Right lung (tissue), 5 donors: ENCODE results near the gene KRT82. TPM values are rescaled to one million over a fixed set of nuclear protein-coding genes. Genes with fewer than 3 reads are reported as not detected.
A peak's percentile ranks its signal among the peaks of the same experiment; 100 is the strongest.

Source experiments
- DNase-seq, 2 donors: peaks; one replicate each; pipeline ENCODE4 v3.0.0-alpha.2; 2013
- polyA plus RNA-seq, 5 donors: library from polyadenylated mRNA; unstranded; fragments of 120-200 nt; gene quantifications; one replicate each; pipeline versions ENCODE4 v1.2.1 to v1.2.3, GENCODE V29; 2013; ENCODE audit warnings: inconsistent platforms in 1 of 5, low replicate concordance in 1 of 5; ENCODE audit not compliant: insufficient read length in 5 of 5, insufficient read depth in 1 of 5

KRT82 gene
- polyA plus RNA-seq, 5 donors: not detected

GRCh38 chr12:52436000-52436827 lies 30.1 kb upstream of the KRT82 start:
- DNase-seq: no peak

- DNase-seq: no peak
These were observed 29.5 kb upstream of the KRT82 start for GRCh38 chr12:52435659-52435999.

GRCh38 chr12:52434760-52435530 lies 28.8 kb upstream of the KRT82 start:
- DNase-seq: no peak

DNA sequence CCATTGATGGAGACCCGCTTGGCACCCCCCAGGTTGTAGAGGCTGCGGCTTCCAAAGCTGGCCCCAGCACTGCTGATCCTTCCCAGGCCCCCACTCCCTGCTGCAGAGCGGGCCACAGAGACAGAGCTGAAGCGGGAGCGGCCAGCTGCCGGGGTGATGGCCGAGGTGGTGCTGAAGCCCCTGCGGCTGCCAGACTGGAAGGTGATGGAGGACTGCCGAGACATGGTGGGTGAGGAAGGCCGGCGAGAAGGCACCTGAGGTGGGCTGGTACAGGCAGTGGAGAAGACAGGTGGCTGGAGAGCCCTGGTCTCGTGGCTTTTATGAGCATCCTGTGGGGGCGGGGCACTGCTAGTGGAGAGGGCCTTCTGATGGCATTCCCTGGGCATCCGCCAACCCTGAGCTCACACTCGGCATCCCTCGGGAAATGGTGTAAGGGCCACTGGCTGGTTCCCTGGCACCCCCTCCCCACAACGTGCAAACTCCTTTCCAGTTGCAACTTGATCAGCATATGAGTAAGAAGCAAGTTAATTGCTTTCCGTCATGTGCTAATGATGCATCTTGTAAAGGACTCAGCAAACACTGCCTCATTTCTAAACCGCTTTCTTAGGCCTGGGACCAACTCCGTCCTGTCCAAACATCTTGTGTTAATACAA lies 28.1 kb upstream of the KRT82 start, which contains the start of gene KRT75:
Gene KRT75 (minus strand): TSS at position 291 of the 653 bp plus-strand sequence. CDS start 67 bp downstream, at position 224.
- no peak for DNase-seq

DNA sequence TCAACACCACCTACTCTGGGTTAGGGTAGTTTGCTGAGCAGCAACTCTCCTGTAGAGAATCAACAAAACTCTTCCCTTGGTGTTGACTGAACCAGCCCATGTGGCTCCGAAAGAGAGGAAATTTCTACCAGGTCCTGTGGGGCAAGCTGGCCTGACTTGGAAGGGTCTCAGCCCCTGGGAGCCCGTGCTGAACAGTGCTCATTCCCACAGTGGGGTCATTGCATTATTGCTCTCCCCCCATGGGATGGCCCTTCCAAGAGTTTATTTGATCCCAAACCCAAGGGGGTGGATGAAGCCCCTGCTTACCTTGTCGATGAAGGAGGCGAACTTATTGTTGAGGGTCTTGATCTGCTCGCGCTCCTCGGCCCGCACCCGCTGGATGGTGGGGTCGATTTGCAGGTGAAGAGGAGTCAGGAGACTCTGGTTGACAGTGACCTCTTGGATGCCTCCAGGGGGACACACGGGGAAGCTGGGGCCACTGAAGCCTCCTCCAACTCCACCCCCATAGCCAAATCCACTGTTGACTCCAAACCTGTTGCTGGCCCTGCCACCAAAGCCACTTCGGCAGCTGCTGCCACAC lies 27.5 kb upstream of the KRT82 start:
- no peak for DNase-seq

DNA sequence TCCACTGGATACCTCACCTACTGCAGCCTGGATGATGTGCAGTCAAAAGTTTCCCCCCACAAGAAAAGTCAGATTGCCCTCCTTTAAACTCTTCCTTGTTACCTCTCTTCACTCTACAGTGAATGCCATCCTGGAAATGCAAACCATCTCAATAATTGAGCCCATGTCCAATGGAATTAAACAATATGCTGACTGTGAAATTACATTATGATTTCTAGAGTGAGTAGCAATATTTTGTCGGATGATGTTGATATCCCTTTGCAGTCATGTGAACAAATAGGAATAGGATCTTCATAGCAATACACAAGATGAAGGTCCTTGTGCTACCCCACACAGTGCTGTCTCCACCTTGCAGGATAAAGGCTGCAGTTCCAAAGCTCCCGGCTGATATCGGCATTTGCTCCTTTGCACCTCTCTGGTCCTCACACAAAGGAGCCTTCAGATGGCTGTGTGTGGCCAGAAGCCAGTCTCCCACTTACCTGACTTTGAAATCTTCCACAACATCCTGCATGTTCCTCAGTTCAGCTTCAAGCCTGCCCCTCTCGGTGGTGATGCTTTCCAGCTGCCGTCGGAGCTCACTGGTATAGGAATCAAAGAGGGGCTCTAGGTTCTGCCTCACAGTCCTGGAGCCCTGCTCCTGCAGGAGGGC lies 26.5 kb upstream of the KRT82 start:
- DNase-seq: no peak

DNA sequence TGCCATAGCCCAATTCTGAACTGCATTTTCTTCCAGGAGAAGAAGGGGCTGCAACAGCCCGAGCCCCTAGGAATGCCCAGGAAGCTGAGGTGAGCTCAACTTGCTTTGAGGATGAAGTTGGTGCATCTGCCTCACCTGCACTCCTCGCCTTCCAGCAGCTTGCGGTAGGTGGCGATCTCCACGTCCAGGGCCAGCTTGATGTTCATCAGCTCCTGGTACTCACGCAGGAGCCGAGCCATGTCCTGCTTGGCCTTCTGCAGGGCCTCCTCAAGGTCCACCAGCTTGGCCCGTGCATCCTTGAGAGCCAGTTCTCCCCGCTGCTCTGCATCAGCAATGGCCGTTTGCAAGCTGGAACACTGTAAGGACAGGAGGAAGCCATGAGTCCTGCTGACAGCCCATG lies 22.0 kb upstream of the KRT82 start:
- no peak for DNase-seq

DNA sequence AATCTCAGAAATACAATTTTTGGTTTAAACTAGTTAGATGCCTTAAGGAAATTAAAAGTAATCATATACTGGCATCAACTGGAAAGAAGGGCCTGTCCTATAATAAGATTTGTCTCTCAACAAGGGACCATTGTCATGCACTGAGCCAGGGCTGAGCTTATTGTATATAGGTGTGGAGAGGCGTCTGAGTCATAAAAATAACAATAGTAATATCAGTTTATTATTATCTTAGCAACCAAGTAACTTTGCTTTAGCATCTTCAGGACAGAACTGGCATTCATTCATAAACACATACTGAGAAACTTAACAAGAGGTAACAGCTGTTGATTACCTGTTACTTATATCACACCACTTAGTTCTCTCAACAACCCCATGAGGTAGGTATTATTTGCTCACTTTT lies 20.9 kb upstream of the KRT82 start:
- no peak for DNase-seq

DNA sequence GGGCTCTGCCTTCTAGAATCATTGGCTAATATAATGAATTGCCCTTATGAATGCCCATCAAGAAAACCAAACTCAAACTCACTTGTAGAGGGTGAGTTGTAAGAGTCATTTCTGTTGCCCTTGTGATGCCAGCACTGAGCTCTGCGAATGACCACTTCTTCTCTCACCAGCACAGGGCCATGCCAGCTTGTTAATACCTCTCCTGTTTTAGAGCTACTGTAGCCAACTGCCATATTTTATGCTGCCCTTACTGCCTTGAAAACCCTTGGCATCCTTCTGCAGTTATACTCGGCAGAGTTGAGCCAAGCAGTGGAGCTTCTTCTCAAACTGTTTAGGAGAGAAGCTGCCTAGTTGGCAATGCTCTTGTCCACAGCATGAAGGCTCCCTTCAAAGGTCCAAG lies 19.9 kb upstream of the KRT82 start:
- no peak for DNase-seq

GRCh38 chr12:52425466-52425865 lies 19.3 kb upstream of the KRT82 start:
- no peak for DNase-seq

DNA sequence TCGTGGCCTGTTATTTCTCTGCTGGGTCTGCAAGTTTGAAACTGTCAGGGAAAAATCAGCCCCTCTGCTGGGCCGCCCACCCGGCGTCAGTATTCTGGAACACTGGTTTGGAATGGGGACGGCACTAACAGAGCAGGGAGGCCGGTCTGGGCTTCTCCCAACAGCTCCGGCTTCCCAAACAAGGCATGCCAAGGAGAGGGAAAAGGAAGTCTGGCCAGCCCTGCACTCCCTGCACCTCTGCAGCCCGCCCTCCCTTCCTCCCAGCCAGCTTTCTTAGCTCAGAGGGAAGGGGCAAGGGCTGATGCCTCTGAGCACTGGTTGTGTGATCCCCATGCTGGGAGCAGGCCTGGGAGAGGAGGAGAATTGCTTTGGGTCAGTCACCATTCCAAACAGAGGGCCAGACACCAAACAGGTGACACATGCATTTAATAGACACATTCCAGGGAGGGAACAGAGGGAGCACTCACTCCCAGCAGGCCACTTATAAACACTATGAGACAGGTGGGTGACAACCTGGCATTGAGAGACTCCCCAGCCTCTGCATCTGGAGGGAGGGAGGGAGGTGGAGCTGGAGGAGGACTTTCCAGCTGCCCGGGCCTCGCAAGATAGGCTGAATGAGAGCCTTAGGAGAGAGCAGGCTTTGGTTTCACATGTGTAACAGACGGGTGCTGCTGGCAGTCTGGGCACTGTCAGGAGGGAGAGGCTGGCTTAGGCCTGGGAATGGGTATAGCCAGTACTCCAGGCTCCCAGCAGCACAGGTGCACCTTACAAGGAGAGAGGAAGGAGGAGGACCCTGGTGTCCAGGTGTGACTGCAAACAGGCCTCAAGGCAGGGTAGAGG lies 17.7 kb upstream of the KRT82 start:
- DNase-seq: no peak

GRCh38 chr12:52423035-52423434 lies 16.9 kb upstream of the KRT82 start:
- no peak for DNase-seq

- no peak for DNase-seq
These were observed 13.5 kb upstream of the KRT82 start for GRCh38 chr12:52419656-52420055.

DNA sequence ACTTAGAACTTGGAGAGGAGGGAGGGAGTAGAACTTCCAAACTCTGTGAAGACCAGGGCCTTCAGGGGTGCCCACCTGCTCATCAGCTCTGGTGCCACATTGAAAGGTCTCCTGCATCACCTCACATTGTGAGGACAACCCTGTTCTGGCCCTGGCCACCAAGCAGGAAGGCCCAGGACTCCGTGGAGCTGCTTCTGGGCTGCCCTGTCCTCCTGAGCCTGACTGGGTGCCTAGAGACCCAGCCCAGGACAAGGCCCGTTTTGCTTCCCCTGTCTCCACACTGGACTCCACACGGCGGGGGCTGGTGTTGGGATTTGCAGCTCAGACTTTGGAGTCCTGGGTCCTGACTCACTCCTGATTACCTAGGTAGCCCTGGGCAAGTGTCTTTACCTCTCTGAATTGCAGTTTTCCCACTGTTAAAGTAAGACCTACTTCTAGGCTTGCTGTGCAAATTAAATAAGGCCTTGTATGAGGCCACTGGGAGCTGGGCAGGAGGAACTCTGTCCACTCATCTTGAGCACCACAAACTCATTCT lies 12.5 kb upstream of the KRT82 start:
- no peak for DNase-seq

GRCh38 chr12:52417740-52418139 lies 11.6 kb upstream of the KRT82 start:
- DNase-seq: no peak

GRCh38 chr12:52416795-52417194 lies 10.7 kb upstream of the KRT82 start:
- no peak for DNase-seq

GRCh38 chr12:52415870-52416750 lies 10.0 kb upstream of the KRT82 start:
- peak; percentile 64 to 74 for DNase-seq

DNA sequence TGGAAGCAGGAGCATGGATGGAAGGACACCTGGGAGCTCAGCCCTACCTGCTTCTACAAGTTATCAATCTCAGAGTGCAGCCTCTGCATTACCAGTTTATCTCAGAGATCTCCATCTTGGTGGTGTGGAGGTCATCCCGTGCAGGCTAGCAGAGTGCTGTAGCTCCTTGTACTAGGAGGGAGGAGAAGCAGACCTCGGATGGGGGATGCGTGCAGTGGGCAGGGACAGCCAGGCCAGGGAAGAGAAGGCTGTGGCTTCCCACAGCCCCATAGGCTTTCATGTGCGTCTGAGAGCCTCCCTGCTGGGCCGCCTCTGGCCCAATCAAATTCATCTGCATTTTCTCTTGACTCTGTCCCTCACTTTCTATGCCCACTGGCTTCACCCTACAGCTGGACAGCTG lies 8.8 kb upstream of the KRT82 start:
- no peak for DNase-seq

- DNase-seq: no peak
These were observed 7.7 kb upstream of the KRT82 start for GRCh38 chr12:52413782-52414345.
